ENCODE measurements around the gene POLD3.

DNA sequence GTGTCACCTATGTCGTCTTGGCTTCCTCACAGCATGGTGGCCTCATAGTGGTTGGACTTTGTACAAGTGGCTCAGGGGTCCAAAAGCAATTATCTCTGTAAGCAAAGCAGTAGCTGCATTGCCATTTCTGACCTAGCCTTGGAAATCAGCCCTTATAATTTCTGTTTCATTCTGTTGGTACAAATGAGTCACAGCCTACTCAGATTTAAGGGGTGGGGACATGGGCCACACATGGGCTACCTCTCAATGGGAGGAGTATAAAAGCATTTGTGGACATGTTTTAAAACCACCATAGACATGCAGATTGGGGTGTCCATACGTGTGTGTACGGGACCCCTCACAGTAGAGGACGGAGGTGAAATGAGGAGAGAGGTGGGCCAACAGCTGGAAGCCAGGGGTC, 97.3 kb downstream of the POLD3 start:
- TF ChIP-seq, protein P1, sequence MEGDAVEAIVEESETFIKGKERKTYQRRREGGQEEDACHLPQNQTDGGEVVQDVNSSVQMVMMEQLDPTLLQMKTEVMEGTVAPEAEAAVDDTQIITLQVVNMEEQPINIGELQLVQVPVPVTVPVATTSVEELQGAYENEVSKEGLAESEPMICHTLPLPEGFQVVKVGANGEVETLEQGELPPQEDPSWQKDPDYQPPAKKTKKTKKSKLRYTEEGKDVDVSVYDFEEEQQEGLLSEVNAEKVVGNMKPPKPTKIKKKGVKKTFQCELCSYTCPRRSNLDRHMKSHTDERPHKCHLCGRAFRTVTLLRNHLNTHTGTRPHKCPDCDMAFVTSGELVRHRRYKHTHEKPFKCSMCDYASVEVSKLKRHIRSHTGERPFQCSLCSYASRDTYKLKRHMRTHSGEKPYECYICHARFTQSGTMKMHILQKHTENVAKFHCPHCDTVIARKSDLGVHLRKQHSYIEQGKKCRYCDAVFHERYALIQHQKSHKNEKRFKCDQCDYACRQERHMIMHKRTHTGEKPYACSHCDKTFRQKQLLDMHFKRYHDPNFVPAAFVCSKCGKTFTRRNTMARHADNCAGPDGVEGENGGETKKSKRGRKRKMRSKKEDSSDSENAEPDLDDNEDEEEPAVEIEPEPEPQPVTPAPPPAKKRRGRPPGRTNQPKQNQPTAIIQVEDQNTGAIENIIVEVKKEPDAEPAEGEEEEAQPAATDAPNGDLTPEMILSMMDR (IDR thresholded peaks at IDR 0.05 in 2 of 3, conservative IDR thresholded peaks at IDR 0.05 in 1 of 3; ENCODE audit: borderline replicate concordance in 1 of 3, insufficient read depth in 1 of 3, low read depth in 2 of 3, low read length in 2 of 3) = no peak
- TF ChIP-seq TCF7L2 (IDR thresholded peaks at IDR 0.05; ENCODE audit: borderline replicate concordance, extremely low read depth, insufficient read depth, insufficient read length) (no peak), EZH2 (IDR thresholded peaks at IDR 0.05) (no peak), SP1 (IDR thresholded peaks at IDR 0.05; ENCODE audit: low read depth) (no peak), ZNF274 (IDR thresholded peaks at IDR 0.05; ENCODE audit: low read depth, low read length) (no peak), POLR2AphosphoS5 (IDR thresholded peaks at IDR 0.05; ENCODE audit: low read depth, low read length) (no peak), JUND (IDR thresholded peaks at IDR 0.05) (no peak), POLR2A (IDR thresholded peaks at IDR 0.05; ENCODE audit: borderline replicate concordance, extremely low read depth, insufficient read depth, insufficient read length) (no peak), CEBPB (IDR thresholded peaks at IDR 0.05; ENCODE audit: low read depth) (no peak)
- TF ChIP-seq, protein P2, sequence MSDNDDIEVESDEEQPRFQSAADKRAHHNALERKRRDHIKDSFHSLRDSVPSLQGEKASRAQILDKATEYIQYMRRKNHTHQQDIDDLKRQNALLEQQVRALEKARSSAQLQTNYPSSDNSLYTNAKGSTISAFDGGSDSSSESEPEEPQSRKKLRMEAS (IDR thresholded peaks at IDR 0.05) = no peak
- TF ChIP-seq, protein P3, sequence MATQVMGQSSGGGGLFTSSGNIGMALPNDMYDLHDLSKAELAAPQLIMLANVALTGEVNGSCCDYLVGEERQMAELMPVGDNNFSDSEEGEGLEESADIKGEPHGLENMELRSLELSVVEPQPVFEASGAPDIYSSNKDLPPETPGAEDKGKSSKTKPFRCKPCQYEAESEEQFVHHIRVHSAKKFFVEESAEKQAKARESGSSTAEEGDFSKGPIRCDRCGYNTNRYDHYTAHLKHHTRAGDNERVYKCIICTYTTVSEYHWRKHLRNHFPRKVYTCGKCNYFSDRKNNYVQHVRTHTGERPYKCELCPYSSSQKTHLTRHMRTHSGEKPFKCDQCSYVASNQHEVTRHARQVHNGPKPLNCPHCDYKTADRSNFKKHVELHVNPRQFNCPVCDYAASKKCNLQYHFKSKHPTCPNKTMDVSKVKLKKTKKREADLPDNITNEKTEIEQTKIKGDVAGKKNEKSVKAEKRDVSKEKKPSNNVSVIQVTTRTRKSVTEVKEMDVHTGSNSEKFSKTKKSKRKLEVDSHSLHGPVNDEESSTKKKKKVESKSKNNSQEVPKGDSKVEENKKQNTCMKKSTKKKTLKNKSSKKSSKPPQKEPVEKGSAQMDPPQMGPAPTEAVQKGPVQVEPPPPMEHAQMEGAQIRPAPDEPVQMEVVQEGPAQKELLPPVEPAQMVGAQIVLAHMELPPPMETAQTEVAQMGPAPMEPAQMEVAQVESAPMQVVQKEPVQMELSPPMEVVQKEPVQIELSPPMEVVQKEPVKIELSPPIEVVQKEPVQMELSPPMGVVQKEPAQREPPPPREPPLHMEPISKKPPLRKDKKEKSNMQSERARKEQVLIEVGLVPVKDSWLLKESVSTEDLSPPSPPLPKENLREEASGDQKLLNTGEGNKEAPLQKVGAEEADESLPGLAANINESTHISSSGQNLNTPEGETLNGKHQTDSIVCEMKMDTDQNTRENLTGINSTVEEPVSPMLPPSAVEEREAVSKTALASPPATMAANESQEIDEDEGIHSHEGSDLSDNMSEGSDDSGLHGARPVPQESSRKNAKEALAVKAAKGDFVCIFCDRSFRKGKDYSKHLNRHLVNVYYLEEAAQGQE (IDR thresholded peaks at IDR 0.05; ENCODE audit: low read depth) = no peak
- TF ChIP-seq, protein P4, sequence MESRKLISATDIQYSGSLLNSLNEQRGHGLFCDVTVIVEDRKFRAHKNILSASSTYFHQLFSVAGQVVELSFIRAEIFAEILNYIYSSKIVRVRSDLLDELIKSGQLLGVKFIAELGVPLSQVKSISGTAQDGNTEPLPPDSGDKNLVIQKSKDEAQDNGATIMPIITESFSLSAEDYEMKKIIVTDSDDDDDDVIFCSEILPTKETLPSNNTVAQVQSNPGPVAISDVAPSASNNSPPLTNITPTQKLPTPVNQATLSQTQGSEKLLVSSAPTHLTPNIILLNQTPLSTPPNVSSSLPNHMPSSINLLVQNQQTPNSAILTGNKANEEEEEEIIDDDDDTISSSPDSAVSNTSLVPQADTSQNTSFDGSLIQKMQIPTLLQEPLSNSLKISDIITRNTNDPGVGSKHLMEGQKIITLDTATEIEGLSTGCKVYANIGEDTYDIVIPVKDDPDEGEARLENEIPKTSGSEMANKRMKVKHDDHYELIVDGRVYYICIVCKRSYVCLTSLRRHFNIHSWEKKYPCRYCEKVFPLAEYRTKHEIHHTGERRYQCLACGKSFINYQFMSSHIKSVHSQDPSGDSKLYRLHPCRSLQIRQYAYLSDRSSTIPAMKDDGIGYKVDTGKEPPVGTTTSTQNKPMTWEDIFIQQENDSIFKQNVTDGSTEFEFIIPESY (IDR thresholded peaks at IDR 0.05; ENCODE audit: extremely low read depth, insufficient replicate concordance, low read length) = no peak
